Measurements from ENCODE around the gene EHD3. TPM values are rescaled to one million over a fixed set of nuclear protein-coding genes. Genes with fewer than 3 reads are reported as not detected.
A peak's percentile ranks its signal among the peaks of the same experiment; 100 is the strongest.

Gene EHD3
- total and polyA plus RNA-seq, 10 of the 15 experiments (the other 5 are each of a cell fraction or from before 2014, with no cell fraction given), result 1.1 to 10.9 (median 8.2) TPM

DNA sequence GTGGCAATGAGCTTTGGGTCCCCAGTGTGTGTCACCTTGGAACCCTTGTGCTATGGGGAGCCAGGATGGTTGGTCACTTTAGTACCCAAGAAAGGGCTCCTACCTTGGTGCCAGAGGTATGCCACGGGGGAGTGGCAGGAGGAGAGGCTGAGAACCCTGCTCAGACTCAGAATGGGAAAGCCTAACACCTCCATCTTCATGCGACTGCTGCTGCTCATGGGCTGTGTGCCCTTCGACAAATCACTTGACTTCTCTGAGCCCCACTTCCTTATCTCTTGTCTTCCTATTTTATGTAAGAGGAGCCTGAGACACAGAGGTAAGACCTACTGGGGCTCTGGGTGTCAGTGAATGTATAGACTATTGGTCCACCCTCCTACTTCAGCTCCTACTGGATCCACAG is 25.1 kb downstream of the EHD3 start:
- ChIA-PET CTCF (interaction anchor here (0.8 to 9.5 kb wide), 5 partner anchors 19 to 128 kb away, joined by 3 to 68 read pairs (median 9); partner anchors contain the start of gene EHD3), RAD21 (ENCODE audit: unreplicated experiment) (interaction anchor here (1.0 to 1.7 kb wide), 2 partner anchors 27 to 51 kb away, joined by 3 to 5 read pairs; no protein-coding TSS in a partner anchor), SMC1A (ENCODE audit: uncharacterized antibody, unreplicated experiment) (interaction anchor here (0.6 to 3.9 kb wide), 11 partner anchors 10 to 545 kb away, joined by 3 to 19 read pairs (median 4); no protein-coding TSS in a partner anchor), POLR2A (no interaction called here)
- Histone ChIP-seq H3K4me2 (ENCODE audit: control insufficient read depth, insufficient read depth) (peak overlapping the region; percentile 66; the same call in 1 of the 2 replicates), H3K9ac (ENCODE audit: control insufficient read depth, insufficient read depth, low read length) (no peak overlapping the region), H3K27ac (ENCODE audit: control insufficient read depth, insufficient read depth) (no peak overlapping the region), H4K20me1 (ENCODE audit: control insufficient read depth, insufficient read depth) (no peaks in the 10 kb centered on the region; the same call in 1 of the 2 replicates), H3K4me1 (ENCODE audit: control insufficient read depth, insufficient read depth, low read length) (peaks cover 50% of the 10 kb centered on the region), H3K9me3 (replicated peaks; ENCODE audit: control insufficient read depth, insufficient read depth, low read length) (no peaks in the 10 kb centered on the region), H3K36me3 (ENCODE audit: control insufficient read depth in 2 of 2, insufficient read depth in 2 of 2, low read length in 1 of 2) (no peaks in the 10 kb centered on the region; a peak in 1 of 4 replicates), H3K79me2 (ENCODE audit: control insufficient read depth, insufficient read depth, low read length) (no peaks in the 10 kb centered on the region), H3K27me3 (replicated peaks in 1 of 2; ENCODE audit: control insufficient read depth in 2 of 2, insufficient read depth in 2 of 2, low read length in 1 of 2) (no peaks in the 10 kb centered on the region), H2AFZ (ENCODE audit: control insufficient read depth, low read depth, low read length) (no peak overlapping the region), H3K4me3 (no peak overlapping the region)
- in situ Hi-C loops (cut with MboI) (no loop called here), intact Hi-C loops (cut with micrococcal nuclease; ENCODE audit: unreplicated experiment) (loop anchor here (5.0 kb wide), 2 partner anchors 73 to 87 kb away; no protein-coding TSS in a partner anchor)
- DNase-seq (ENCODE audit: low read depth, low spot score), result no peak
- no peak for FAIRE-seq
- 45% methylated on average over 3 of the region's 3 CpGs for WGBS (ENCODE audit: insufficient coverage, insufficient replicate concordance, low lambda C conversion rate, missing lambda C conversion rate)
- no peak for ATAC-seq
- TF ChIP-seq BCL11A (IDR thresholded peaks at IDR 0.05; ENCODE audit: low read depth, low read length) (no peak), BACH1 (IDR thresholded peaks at IDR 0.05; ENCODE audit: borderline replicate concordance) (no peak), CHD4 (IDR thresholded peaks at IDR 0.05) (no peak), SUPT20H (IDR thresholded peaks at IDR 0.05; ENCODE audit: borderline replicate concordance, control insufficient read depth, low read depth, low read length) (no peak), CREB1 (IDR thresholded peaks at IDR 0.05; ENCODE audit: low read depth) (no peak), GABPA (IDR thresholded peaks at IDR 0.05; ENCODE audit: low read depth) (no peak), BMI1 (IDR thresholded peaks at IDR 0.05; ENCODE audit: borderline replicate concordance) (no peak), ATF7 (IDR thresholded peaks at IDR 0.05; ENCODE audit: low read depth) (no peak), YY1 (IDR thresholded peaks at IDR 0.05; ENCODE audit: low read depth, low read length) (no peak), PAX8 (IDR thresholded peaks at IDR 0.05) (no peak)
- TF ChIP-seq, protein P1, sequence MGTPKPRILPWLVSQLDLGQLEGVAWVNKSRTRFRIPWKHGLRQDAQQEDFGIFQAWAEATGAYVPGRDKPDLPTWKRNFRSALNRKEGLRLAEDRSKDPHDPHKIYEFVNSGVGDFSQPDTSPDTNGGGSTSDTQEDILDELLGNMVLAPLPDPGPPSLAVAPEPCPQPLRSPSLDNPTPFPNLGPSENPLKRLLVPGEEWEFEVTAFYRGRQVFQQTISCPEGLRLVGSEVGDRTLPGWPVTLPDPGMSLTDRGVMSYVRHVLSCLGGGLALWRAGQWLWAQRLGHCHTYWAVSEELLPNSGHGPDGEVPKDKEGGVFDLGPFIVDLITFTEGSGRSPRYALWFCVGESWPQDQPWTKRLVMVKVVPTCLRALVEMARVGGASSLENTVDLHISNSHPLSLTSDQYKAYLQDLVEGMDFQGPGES (IDR thresholded peaks at IDR 0.05), result no peak
- TF ChIP-seq, protein P2, sequence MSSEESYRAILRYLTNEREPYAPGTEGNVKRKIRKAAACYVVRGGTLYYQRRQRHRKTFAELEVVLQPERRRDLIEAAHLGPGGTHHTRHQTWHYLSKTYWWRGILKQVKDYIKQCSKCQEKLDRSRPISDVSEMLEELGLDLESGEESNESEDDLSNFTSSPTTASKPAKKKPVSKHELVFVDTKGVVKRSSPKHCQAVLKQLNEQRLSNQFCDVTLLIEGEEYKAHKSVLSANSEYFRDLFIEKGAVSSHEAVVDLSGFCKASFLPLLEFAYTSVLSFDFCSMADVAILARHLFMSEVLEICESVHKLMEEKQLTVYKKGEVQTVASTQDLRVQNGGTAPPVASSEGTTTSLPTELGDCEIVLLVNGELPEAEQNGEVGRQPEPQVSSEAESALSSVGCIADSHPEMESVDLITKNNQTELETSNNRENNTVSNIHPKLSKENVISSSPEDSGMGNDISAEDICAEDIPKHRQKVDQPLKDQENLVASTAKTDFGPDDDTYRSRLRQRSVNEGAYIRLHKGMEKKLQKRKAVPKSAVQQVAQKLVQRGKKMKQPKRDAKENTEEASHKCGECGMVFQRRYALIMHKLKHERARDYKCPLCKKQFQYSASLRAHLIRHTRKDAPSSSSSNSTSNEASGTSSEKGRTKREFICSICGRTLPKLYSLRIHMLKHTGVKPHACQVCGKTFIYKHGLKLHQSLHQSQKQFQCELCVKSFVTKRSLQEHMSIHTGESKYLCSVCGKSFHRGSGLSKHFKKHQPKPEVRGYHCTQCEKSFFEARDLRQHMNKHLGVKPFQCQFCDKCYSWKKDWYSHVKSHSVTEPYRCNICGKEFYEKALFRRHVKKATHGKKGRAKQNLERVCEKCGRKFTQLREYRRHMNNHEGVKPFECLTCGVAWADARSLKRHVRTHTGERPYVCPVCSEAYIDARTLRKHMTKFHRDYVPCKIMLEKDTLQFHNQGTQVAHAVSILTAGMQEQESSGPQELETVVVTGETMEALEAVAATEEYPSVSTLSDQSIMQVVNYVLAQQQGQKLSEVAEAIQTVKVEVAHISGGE (CRISPR knock-in tag; IDR thresholded peaks at IDR 0.05), result no peak
- TF ChIP-seq, protein P3, sequence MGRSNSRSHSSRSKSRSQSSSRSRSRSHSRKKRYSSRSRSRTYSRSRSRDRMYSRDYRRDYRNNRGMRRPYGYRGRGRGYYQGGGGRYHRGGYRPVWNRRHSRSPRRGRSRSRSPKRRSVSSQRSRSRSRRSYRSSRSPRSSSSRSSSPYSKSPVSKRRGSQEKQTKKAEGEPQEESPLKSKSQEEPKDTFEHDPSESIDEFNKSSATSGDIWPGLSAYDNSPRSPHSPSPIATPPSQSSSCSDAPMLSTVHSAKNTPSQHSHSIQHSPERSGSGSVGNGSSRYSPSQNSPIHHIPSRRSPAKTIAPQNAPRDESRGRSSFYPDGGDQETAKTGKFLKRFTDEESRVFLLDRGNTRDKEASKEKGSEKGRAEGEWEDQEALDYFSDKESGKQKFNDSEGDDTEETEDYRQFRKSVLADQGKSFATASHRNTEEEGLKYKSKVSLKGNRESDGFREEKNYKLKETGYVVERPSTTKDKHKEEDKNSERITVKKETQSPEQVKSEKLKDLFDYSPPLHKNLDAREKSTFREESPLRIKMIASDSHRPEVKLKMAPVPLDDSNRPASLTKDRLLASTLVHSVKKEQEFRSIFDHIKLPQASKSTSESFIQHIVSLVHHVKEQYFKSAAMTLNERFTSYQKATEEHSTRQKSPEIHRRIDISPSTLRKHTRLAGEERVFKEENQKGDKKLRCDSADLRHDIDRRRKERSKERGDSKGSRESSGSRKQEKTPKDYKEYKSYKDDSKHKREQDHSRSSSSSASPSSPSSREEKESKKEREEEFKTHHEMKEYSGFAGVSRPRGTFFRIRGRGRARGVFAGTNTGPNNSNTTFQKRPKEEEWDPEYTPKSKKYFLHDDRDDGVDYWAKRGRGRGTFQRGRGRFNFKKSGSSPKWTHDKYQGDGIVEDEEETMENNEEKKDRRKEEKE (IDR thresholded peaks at IDR 0.05), result no peak
- TF ChIP-seq, protein P4, sequence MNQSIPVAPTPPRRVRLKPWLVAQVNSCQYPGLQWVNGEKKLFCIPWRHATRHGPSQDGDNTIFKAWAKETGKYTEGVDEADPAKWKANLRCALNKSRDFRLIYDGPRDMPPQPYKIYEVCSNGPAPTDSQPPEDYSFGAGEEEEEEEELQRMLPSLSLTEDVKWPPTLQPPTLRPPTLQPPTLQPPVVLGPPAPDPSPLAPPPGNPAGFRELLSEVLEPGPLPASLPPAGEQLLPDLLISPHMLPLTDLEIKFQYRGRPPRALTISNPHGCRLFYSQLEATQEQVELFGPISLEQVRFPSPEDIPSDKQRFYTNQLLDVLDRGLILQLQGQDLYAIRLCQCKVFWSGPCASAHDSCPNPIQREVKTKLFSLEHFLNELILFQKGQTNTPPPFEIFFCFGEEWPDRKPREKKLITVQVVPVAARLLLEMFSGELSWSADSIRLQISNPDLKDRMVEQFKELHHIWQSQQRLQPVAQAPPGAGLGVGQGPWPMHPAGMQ (IDR thresholded peaks at IDR 0.05; ENCODE audit: borderline replicate concordance), result no peak
- BruUV-seq (replicated peaks), result no TSS peak
